ENCODE results near the gene LPIN3.

GRCh38 chr20:41308726-41309413 lies 31.8 kb upstream of the LPIN3 start:
- TF ChIP-seq CTCF (conservative IDR thresholded peaks at IDR 0.05) = no peak
- TF ChIP-seq ZFX (IDR thresholded peaks at IDR 0.05) = no peak
